HG03045 (cell line): Measurements from ENCODE around the gene ZNF70.

ENCODE experiments used
- ATAC-seq: cut with Tn5 transposase; IDR thresholded peaks from one replicate; pipeline ENCODE4 v1.9.1; 2021; ENCODE audit warnings: mild to moderate bottlenecking, moderate library complexity; ENCODE audit not compliant: unreplicated experiment

ZNF70 gene

GRCh38 chr22:23720855-23721254, 30.1 kb downstream of the ZNF70 start:
- no peak for ATAC-seq

- ATAC-seq: no peak
Observed at GRCh38 chr22:23718371-23719165, 32.3 kb downstream of the ZNF70 start.

GRCh38 chr22:23716811-23717801, 33.8 kb downstream of the ZNF70 start:
- peak; percentile 77 for ATAC-seq

GRCh38 chr22:23715806-23716375, 35.0 kb downstream of the ZNF70 start:
- no peak for ATAC-seq

GRCh38 chr22:23714596-23715578, 36.0 kb downstream of the ZNF70 start:
- ATAC-seq: no peak

GRCh38 chr22:23713696-23714595, 37.0 kb downstream of the ZNF70 start:
- no peak for ATAC-seq

GRCh38 chr22:23712256-23712655, 38.7 kb downstream of the ZNF70 start:
- no peak for ATAC-seq

GRCh38 chr22:23709107-23709506, 41.8 kb downstream of the ZNF70 start:
- no peak for ATAC-seq

- ATAC-seq: no peak
Observed at GRCh38 chr22:23708270-23708669, 42.6 kb downstream of the ZNF70 start.

- no peak for ATAC-seq
Observed at GRCh38 chr22:23705358-23705757, 45.6 kb downstream of the ZNF70 start.

- ATAC-seq: no peak
Observed at GRCh38 chr22:23704829-23705228, 46.1 kb downstream of the ZNF70 start.

GRCh38 chr22:23704062-23704461, 46.9 kb downstream of the ZNF70 start:
- no peak for ATAC-seq

- no peak for ATAC-seq
Observed at GRCh38 chr22:23700706-23701105, 50.2 kb downstream of the ZNF70 start.

- no peak for ATAC-seq
Observed at GRCh38 chr22:23698673-23699235, 52.2 kb downstream of the ZNF70 start.

GRCh38 chr22:23698094-23698493, 52.8 kb downstream of the ZNF70 start:
- ATAC-seq: no peak

GRCh38 chr22:23697031-23697970, 53.6 kb downstream of the ZNF70 start:
- ATAC-seq: no peak

GRCh38 chr22:23696326-23696851, 54.5 kb downstream of the ZNF70 start:
- no peak for ATAC-seq
